ENCODE measurements around the gene UBTD1.
A peak's percentile ranks its signal among the peaks of the same experiment; 100 is the strongest.

The UBTD1 gene, protein sequence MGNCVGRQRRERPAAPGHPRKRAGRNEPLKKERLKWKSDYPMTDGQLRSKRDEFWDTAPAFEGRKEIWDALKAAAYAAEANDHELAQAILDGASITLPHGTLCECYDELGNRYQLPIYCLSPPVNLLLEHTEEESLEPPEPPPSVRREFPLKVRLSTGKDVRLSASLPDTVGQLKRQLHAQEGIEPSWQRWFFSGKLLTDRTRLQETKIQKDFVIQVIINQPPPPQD

GRCh38 chr10:97498841-97499560 is at the start of gene UBTD1:
UBTD1 (plus strand) TSS chr10:97498924; CDS start chr10:97499204, 280 bp downstream.
- TF ChIP-seq, protein P1, sequence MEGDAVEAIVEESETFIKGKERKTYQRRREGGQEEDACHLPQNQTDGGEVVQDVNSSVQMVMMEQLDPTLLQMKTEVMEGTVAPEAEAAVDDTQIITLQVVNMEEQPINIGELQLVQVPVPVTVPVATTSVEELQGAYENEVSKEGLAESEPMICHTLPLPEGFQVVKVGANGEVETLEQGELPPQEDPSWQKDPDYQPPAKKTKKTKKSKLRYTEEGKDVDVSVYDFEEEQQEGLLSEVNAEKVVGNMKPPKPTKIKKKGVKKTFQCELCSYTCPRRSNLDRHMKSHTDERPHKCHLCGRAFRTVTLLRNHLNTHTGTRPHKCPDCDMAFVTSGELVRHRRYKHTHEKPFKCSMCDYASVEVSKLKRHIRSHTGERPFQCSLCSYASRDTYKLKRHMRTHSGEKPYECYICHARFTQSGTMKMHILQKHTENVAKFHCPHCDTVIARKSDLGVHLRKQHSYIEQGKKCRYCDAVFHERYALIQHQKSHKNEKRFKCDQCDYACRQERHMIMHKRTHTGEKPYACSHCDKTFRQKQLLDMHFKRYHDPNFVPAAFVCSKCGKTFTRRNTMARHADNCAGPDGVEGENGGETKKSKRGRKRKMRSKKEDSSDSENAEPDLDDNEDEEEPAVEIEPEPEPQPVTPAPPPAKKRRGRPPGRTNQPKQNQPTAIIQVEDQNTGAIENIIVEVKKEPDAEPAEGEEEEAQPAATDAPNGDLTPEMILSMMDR (IDR thresholded peaks at IDR 0.05; ENCODE audit: insufficient read depth, low read depth, low read length, missing control alignments), result no peak
- peak within 1 kb of the TSS; percentile 98 for H3K4me3 ChIP-seq (ENCODE audit: low read length)
- DNase-seq (ENCODE audit: low read depth), result peak; percentile 50

DNA sequence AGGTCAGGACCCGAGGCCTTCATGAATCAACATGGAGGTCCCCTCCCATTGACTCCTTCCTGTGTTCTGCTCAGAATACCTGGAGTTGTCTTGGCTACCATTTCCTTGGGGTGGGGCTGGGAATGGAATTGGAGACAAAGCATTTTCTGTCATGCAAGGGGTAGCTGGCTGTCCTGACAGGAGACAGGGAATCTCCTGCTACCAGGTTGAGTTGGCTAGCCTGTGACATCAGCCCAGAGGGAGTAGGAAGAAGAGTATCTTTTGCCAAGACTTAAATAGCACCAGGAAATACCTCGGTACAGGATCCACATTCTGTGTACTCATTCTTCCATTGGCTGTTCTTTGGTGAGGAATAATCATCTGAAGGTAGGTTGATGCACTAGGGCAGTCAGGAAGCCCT is 47.9 kb upstream of the UBTD1 start:
- peak; percentile 32 for DNase-seq (ENCODE audit: low read depth)
- TF ChIP-seq, protein P1 (IDR thresholded peaks at IDR 0.05; ENCODE audit: insufficient read depth, low read depth, low read length, missing control alignments), result no peak
- no peak overlapping the region for H3K4me3 ChIP-seq (ENCODE audit: low read length)

- TF ChIP-seq, protein P1 (IDR thresholded peaks at IDR 0.05; ENCODE audit: insufficient read depth, low read depth, low read length, missing control alignments), result no peak
- no peak overlapping the region for H3K4me3 ChIP-seq (ENCODE audit: low read length)
- no peak for DNase-seq (ENCODE audit: low read depth)
Observed at GRCh38 chr10:97451605-97452004, 47.1 kb upstream of the UBTD1 start.

- TF ChIP-seq, protein P1 (IDR thresholded peaks at IDR 0.05; ENCODE audit: insufficient read depth, low read depth, low read length, missing control alignments), result no peak
- peak; percentile 32 for DNase-seq (ENCODE audit: low read depth)
- no peak overlapping the region for H3K4me3 ChIP-seq (ENCODE audit: low read length)
Observed at GRCh38 chr10:97452352-97452751, 46.4 kb upstream of the UBTD1 start.

DNA sequence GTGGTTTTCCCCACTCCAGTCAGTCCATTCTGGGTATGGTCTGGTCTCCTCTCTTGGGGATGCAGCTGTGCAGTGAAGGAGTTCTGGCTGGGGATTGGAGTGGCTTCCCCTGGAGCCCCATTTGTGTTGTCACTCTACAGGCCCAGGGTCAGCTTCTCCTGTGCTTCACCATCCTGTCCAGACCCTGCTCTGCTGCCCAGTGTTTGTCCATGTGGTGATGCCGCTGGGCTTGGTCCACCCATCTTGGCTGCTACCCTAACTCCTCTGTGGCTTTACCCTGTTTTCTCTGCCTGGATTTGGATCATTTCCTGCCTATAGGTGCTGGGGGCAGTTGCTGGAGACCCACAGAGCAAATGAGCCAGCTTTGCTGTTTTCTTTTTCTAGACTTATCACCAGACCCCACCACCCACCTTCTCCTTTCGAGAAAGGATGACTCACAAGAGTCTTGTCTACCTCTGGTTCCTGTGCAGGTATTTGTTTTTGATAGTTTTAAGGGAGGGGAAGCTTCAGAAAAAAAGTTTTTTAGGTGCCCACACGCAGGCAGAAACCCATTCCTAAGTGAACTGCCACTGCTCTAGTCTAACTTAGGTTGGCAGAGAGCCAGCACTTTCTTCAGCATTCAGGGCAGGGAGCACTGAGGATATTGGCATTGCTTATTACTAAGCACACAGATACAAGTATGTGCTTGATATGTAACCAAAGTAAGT is 44.2 kb upstream of the UBTD1 start:
- peak; percentile 68 for DNase-seq (ENCODE audit: low read depth)
- TF ChIP-seq, protein P1 (IDR thresholded peaks at IDR 0.05; ENCODE audit: insufficient read depth, low read depth, low read length, missing control alignments), result no peak
- no peak overlapping the region for H3K4me3 ChIP-seq (ENCODE audit: low read length)

GRCh38 chr10:97456034-97456685 is 42.6 kb upstream of the UBTD1 start:
- TF ChIP-seq, protein P1 (IDR thresholded peaks at IDR 0.05; ENCODE audit: insufficient read depth, low read depth, low read length, missing control alignments), result no peak
- H3K4me3 ChIP-seq (ENCODE audit: low read length), result no peak overlapping the region
- DNase-seq (ENCODE audit: low read depth), result no peak
